Measurements from ENCODE around the gene NYAP1.
"Not testable (repeated sequence)": the region's sequence is repeated elsewhere in the genome, so short reads cannot be mapped to it uniquely, and the experiment has no call there.

Gene NYAP1

GRCh38 chr7:100484673-100485045 is 932 bp downstream of the NYAP1 start:
- DNase-seq: no peak

DNA sequence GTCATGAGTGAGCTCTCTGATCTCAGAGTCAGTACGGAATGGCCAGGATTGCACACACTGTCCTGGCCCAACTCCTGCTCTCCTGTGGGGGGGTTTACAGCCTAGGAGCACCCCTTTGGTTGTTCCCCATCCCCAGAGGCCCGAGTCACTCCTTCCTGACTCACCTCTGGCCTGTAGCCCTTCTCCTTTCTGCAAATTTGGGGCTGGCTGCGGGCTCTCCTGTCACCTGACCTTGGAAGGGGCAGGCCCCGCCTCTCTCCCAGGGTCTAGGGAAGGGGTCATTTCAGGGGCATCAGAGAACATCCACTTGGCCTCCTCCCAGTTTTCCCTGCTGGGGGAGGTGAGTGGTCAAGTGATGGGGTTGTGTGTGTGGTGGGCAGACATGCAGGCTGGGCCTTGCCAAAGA is 1.7 kb downstream of the NYAP1 start:
- no peak for DNase-seq

GRCh38 chr7:100486111-100486636 is 2.4 kb downstream of the NYAP1 start:
- DNase-seq: no peak

- DNase-seq: no peak
Observed at GRCh38 chr7:100486753-100487446, 3.2 kb downstream of the NYAP1 start.

- DNase-seq: no peak
Observed at GRCh38 chr7:100488333-100489095, 4.8 kb downstream of the NYAP1 start.

- DNase-seq: no peak
Observed at GRCh38 chr7:100489121-100489520, 5.4 kb downstream of the NYAP1 start.

DNA sequence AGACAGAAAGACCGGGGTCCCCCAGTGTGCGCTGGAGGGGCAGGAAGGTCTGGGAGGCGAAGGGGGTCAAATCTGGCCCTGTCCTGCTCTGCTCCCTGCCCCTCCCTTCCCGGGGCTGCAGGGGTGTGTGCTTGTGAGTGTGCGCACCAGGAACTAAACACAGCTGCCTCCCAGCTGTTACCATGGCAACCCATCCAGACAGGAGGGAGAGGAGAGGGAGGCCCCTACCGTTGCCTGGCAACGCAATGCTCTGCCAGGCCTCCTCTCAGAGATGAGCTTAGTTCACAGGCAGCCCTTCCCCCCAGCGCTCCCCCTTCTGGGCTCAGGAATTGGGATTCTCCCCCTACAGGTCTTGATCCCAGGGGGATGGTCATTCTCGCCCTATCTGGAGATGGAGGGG is 6.1 kb downstream of the NYAP1 start:
- no peak for DNase-seq

- DNase-seq: no peak
Observed at GRCh38 chr7:100490483-100491191, 6.9 kb downstream of the NYAP1 start.

GRCh38 chr7:100491192-100491578 is 7.5 kb downstream of the NYAP1 start:
- no peak for DNase-seq

GRCh38 chr7:100492738-100493475 is 9.2 kb downstream of the NYAP1 start:
- no peak for DNase-seq

- DNase-seq: peak; percentile 46 to 47
Observed at GRCh38 chr7:100493476-100494264, 9.9 kb downstream of the NYAP1 start.

GRCh38 chr7:100496509-100496908 is 12.8 kb downstream of the NYAP1 start:
- no peak for DNase-seq

- DNase-seq: not testable (repeated sequence)
Observed at GRCh38 chr7:100500743-100501142, 17.0 kb downstream of the NYAP1 start.

DNA sequence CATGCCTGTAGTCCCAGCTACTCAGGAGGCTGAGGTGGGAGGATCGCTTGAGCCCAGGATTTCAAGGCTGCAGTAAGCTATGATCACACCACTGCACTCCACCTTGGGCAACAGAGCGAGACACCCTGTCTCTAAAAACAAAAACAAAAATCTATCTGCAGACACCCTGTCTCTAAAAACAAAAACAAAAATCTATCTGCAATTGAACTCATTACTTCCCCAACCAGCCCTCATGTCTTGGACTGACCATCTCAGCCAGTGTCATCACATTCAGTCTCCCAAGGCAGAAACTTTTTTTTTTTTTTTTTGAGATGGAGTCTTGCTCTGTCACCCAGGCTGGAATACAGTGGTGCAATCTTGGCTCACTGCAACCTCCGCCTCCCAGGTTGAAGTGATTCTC is 20.3 kb downstream of the NYAP1 start:
- DNase-seq: not testable (repeated sequence)

- no peak for DNase-seq
Observed at GRCh38 chr7:100504887-100505611, 21.3 kb downstream of the NYAP1 start.

- no peak for DNase-seq
Observed at GRCh38 chr7:100506356-100506923, 22.7 kb downstream of the NYAP1 start.

DNA sequence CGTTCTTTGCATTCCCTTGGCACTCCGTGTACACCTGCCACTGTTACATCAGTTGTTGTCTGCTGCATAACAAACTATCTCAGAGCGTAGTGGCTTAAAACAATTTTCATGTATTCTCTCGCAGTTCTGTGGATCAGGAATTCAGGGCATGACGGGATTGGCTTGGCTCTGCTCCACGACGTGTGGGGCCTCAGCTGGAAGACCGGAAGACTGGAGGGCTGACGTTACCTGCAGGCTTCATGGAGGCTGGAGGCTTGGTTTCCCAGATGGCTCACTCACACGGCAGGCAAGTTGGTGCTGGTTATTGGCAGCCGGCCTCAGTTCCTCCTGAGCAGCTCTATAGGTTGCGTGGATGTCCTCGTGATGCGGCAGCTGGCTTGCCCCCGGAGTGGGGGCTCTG is 25.5 kb downstream of the NYAP1 start:
- DNase-seq: no peak

DNA sequence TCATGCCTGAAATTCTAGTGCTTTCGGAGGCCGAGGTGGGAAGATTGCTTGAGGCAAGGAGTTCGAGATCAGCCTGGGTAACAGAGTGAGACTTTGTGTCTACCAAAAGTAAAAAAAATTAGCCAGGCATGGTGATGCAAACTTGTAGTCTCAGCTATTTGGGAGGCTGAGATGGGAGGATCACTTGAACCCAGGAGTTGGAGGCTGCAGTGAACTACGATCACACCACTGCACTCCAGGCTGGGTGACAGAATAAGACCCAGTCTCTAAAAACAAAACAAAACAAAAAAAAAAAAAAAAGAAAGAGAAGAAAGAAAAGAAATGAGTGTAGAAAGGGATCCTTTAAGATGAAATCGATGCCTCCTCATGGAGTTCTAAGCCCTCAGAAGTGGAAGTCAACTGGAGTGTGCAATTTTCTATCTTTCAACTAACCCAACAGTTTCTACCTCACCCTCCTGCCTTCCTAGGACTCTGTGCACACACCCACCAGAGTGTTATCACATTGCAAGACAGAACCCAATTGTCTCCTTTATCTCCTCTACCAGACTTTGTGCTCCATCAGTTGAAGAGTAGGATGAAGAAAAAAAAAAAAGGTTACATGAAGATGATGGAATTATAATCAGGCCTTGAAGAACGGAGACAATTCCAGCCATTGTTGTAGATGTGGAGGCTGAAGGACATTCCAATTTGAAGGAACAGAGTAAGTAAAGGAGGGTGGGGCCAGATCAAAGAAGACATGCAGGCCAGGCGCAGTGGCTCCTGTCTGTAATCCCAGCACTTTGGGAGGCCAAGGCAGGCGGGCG is 26.9 kb downstream of the NYAP1 start:
- DNase-seq: no peak

- DNase-seq: no peak
Observed at GRCh38 chr7:100513212-100513810, 29.6 kb downstream of the NYAP1 start.

DNA sequence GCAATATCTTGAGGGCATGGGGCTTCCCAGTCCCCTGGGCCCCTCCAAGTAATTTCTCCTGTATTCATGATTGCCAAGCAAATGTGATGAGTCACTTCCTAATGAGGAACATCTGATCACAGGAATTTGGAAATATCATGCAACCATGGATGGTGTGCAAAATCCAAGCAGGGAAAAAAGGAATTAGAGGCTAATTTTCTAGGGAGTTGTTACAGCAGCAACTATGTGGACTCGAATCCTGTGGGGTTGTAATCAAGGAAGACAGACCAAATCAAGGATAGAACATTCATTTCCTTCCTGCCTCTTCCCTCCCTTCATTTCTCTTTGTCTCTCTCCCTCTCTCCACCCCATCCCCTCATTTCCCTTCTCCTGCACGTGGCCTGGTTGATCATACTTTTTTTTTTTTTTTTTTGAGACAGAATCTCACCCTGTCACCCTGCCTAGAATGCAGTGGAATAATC is 31.4 kb downstream of the NYAP1 start:
- DNase-seq: no peak
